Fibroblast of pulmonary artery (primary cell): ENCODE data around the gene LRCH3.

ENCODE experiments used
- DNase-seq: peaks from one replicate; pipeline ENCODE4 v3.0.0-alpha.2; 2010; ENCODE audit warnings: low read depth
- H3K4me3 ChIP-seq: replicated peaks from 2 replicates; pipeline ENCODE4 v1.5.1; 2011; ENCODE audit warnings: low read depth, mild to moderate bottlenecking, control low read depth, low read length, moderate library complexity
- TF ChIP-seq, protein P1 (sequence below): IDR thresholded peaks from 2 replicates; pipeline ENCODE4 v1.5.1; 2011; ENCODE audit warnings: mild to moderate bottlenecking, control low read depth, low read length, inconsistent platforms; ENCODE audit errors: missing control alignments

The LRCH3 gene

GRCh38 chr3:197798863-197799262, 7.8 kb downstream of the LRCH3 start:
- TF ChIP-seq, protein P1, sequence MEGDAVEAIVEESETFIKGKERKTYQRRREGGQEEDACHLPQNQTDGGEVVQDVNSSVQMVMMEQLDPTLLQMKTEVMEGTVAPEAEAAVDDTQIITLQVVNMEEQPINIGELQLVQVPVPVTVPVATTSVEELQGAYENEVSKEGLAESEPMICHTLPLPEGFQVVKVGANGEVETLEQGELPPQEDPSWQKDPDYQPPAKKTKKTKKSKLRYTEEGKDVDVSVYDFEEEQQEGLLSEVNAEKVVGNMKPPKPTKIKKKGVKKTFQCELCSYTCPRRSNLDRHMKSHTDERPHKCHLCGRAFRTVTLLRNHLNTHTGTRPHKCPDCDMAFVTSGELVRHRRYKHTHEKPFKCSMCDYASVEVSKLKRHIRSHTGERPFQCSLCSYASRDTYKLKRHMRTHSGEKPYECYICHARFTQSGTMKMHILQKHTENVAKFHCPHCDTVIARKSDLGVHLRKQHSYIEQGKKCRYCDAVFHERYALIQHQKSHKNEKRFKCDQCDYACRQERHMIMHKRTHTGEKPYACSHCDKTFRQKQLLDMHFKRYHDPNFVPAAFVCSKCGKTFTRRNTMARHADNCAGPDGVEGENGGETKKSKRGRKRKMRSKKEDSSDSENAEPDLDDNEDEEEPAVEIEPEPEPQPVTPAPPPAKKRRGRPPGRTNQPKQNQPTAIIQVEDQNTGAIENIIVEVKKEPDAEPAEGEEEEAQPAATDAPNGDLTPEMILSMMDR: no peak
- no peak for DNase-seq
- H3K4me3 ChIP-seq: no peak overlapping the region

DNA sequence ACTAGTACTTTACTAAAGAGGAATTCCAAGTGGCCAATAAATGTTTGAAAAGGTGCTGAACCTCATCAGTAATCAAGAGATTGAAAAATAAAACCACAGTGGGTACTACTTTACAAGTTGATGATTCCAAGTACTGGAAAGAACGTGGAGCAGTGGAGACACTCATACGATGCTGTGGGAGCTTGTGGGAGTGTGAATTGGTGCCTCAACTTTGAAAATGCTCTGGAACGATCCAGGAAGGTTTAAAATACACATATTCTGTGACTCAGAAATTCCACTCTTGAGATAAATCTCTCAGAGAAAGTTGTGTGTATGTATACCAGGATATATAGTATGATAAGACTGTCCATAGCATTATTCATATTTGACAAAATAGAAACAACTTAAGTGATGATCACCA, 9.3 kb downstream of the LRCH3 start:
- TF ChIP-seq, protein P1: no peak
- DNase-seq: peak; percentile 46
- no peak overlapping the region for H3K4me3 ChIP-seq

GRCh38 chr3:197801891-197802778, 11.1 kb downstream of the LRCH3 start:
- DNase-seq: peak; percentile 48
- TF ChIP-seq, protein P1: peak; percentile 51
- no peak overlapping the region for H3K4me3 ChIP-seq

DNA sequence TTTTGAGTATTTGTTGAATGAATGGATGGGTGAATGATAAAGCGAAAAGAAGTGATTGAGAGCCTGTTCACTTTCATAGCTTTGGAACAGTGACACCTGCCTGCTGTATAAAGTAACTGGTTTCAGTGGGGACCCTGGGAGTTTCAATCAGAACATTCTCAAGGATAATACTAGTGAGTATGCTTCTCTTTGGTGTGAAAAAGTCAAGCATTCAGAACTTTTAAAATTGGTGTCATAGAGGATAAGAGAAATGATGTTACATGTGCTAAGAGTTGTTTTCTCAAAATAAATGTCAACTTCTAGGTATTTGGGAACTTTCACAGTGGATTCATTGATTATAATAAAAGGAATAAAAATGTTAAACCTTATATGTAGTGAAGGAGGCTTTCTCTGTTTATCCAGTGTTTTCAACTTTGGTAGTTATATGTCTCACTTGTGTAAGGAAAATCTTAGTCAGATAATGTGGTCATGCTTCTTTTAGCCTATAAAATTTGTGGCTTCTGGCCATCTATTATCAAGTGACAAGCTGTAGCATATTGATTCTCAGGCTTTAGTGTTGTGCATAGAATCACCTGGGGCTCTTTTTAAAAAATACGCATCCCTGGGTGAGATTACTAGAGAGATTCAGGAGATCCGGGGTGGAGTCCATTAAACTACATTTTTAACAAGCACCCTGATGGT, 11.9 kb downstream of the LRCH3 start:
- DNase-seq: no peak
- H3K4me3 ChIP-seq: no peak overlapping the region
- TF ChIP-seq, protein P1: peak; percentile 25

- TF ChIP-seq, protein P1: no peak
- no peak overlapping the region for H3K4me3 ChIP-seq
- no peak for DNase-seq
These were observed 13.5 kb downstream of the LRCH3 start for GRCh38 chr3:197804511-197804910.

GRCh38 chr3:197807969-197808587, 17.0 kb downstream of the LRCH3 start:
- peak; percentile 36 for DNase-seq
- H3K4me3 ChIP-seq: no peak overlapping the region
- TF ChIP-seq, protein P1: no peak
